CD4-positive, alpha-beta T cell treated with Interleukin-4 for 1 hour (primary cell): Measurements from ENCODE around the gene ALDOA.
"Not testable (repeated sequence)": the region's sequence is repeated elsewhere in the genome, so short reads cannot be mapped to it uniquely, and the experiment has no call there.

Source experiments
- DNase-seq, 2 donors: peaks; one replicate each; pipeline ENCODE4 v3.0.0-alpha.2; 2020 to 2022

Gene ALDOA

DNA sequence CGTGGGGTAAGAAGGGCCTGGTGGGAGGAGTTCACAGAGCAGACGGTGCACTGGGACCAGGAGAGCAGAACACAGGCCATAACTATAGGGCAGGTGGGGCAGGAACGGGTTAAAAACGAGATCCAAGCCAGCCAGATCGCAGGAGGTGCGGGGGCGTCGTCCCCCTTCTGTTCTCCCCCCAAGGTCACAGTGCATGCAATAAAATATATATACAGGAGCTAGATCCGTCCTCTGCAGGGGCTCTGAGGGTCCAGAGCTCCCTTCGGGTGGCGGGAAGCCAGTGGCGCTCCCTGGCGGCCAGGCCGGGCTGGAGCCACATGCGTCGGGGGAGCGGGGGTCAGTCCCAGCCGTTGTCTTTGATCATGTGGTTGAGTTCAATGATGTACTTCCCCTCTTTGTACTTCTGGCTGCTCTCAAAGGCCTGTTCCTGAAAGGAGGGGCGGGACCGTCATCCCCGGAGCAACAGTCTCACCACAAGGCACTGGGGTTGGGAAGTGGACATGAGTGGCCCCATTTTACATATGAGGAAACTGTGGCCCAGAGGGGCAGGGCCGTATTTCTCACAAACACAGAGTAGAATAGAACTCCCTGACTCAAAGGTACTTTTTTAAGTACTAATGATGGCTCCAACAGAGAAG lies 26.9 kb downstream of the ALDOA start:
- DNase-seq, result peak; percentile 82 to 90

DNA sequence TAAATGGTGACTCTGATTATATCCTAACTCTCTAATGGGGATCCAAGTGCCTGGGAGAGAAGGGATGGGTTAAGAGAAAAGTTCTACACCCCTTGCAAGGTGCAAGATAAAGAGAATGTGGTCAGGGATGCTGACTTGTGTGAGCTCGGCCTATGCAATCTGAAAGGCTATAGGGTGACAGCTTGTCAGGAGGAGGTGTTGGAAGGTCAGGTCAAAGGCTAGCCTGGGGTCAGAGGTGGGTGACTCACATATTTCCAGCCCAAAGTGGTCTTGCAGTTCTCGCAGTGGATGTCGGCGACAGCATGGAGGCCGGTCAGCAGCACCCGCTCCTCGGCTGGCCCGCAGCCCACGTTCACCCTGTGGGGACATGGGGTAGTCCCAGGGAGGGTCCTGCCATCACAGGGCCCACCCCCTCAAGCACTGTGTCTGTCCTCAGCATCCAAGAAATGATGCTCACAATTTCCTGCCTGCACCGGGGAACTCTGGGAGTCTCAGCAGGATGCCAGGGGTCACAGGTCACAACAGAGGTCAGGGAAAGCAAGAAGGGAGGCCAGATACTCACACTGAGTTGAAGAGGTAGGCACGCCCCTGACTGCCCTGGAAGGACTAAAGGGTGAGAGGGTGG lies 29.1 kb downstream of the ALDOA start:
- no peak for DNase-seq

DNA sequence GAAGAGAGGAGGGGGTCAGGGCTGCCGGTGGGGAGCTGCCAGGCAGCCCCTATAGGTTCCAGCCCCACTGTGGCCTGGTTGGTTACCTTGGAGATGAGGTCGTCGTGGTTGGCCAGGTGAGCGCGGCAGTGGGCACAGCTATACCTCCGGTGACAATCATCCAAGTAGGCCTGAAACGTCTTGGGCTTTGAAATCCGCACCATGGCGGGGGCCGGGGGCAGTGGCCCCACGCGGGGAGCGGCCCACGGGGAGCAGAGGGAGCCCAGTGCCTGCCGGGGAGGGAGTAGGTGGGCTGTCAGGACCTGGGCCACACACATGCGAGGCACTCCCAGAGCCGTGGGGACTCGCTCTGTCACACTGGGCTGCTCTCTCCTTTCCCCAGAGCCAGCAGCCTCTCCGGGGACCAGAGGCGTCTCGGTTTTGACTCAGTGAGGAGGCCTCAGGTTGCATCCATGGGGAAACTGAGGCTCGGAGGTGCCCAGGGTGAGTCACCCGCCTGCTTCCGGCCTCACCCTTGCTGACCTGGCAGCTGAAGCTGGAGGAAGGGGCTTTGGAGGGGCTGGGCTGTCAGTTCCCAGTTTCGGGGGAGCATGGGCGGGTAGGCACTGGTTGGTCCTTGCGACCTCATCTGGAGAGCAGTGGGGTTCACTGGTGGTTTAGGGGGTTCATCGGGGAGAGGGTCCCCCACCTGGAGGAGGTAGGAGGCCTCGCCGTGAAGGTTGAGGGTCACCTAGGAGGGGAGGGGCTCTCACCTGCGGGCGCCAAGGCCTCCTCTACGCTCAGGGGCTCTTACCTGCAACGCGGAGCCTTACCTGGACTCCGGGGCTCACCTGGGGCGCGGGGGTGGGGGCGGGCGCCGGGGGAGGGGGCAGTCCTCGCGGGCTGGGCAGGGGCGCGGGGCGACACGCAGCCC lies 29.9 kb downstream of the ALDOA start:
- DNase-seq, result peak in 1 of 2 donors; percentile 14

DNA sequence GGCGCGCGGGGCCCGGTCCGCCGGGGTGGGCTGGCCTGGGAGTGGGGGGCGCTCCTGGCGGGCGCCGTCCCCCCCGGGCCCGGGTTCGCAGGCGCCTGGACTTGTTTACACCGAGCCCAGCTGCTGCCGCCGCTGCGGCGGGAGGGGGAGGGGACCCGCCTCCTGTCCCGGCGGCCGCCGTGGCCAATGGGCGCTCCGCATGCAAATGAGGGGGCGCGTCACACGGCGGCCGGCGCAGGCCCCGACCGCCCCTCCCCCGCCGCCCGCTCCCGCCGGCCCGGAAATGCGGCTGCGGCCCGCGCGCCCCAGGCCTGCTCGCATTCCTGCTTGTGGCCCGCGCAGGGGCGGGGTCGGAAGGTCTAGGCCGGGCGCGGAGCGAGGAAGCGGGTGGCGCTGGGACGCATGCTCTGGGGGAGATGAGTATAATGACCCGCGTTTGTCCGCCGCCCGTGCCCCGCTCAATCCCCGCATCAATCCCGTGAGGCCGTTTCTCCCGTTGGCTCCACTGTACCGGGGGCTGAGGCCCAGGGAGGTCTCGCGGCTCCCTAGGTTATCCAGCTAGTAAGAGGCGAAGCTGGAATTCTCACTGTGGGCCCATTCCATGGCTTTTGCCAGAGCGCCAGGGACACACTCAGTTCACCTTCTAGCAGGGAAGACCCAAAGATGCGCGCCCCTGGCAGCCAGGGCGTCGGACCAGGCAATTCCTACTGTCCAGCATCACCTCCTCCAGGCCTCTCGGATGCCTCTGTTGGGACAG lies 30.7 kb downstream of the ALDOA start, which contains the start of gene YPEL3:
YPEL3 (minus strand) TSS at position 109 of the 757 bp plus-strand sequence. CDS start 731 bp downstream, outside the sequence.
- DNase-seq, result peak; percentile 91

DNA sequence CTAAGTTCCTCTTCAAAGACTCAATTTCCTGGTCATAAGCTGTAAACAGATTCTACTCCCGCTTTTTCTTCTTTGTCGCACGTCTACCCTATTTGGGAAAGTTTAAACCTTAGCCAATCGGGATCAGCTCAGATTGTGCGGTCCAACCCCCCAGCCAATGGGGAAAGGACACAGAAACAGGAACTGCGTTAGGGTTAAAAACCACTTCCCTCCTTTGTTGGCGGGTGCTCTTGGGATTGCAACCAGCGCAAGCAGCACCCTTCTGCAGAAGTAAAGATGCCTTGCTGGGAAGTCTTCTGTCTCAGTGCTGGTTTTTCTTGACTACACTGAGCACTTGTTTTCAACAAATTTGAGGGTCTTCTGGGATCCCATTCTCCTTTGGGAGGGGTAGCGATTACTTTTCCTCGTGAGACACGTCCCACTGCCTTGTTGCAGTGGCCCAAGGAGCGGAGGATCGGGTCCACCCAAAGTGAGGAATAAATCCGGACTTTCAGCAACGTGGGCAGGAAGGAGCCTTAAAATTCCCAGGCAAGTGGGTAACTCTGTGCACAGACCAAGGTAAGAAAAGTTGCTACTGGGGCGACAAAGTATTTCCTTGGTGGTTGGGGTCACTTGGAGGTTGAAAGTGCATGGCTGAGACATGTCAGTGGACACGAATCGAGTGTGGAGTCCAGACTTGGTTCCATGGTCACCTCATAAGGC lies 31.5 kb downstream of the ALDOA start:
- peak; percentile 39 to 42 for DNase-seq

DNA sequence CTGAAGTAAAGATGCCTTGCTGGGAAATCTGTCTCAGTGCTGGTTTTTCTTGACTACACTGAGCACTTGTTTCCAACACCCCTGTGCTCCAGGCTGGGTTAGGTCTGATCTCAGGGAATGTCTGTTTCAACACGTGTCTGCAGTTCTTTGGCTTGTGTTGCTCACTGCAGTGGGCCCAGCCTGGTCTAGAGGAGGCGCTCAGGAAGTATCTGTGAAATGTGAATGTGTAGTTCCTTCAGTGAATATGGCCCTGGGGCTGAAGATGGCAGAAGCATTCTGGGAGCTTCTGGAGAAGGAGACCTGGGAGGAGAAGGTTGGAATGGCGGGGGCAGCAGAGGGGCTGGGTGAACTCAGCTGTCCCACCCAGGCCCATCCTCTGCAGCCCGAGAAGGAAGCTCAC lies 38.5 kb downstream of the ALDOA start:
- DNase-seq, result no peak

DNA sequence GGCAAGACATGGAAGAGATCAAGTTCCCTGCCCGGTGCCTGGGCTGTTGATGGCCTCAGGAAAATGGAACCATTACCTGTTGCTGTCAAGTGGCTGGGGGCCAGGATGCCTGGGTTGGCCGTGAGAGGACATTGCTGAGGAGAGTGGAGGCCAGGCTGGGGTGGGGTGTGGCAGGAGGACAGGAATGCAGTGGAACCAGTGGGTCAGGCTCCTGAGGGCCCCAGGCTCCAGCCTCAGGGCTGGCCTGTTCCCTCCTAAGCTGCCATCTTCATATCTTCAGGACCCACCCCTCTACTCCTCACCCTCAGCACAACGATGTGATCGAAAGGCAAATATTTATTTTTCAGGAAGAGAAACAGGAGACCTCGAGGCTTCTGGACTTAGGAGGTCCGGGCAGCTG lies 38.9 kb downstream of the ALDOA start:
- DNase-seq, result no peak

DNA sequence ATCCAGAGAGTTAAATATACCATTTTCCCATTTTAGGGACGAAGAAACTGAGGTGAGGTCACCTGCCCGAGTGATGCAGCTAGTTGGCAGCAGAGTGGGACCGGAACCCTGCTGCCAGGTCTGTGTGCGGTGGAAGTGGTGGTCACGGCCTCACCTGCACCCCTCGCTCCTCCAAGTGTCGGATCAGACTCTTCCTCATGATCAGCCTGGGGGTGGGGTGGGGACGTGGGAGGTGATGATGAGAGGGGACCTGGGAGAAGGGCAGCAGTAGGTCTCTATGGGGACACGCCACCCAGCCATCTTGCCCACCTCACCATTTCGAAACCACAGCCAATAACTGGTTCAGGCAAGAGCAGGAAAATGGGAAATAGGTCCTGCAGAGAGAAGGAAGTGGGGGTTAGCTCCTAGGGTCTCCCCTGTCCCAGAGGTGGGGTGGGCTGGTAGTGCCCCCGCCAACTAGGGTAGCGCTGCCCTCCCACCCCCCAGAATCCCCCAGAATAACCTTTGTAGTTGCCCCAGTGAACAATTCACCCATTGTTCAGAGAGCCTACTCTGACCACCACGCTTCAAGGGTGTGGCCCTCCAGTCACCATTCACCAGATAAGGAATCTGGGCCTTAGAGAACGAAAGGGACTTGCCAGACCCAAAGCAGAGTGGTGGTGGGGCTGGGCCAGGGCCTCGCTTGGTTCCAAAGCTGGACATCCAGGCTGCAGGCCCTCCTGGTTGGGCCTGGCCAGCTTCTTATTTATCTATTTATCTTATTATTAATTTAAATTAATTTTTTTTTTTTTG lies 42.7 kb downstream of the ALDOA start:
- no peak for DNase-seq

DNA sequence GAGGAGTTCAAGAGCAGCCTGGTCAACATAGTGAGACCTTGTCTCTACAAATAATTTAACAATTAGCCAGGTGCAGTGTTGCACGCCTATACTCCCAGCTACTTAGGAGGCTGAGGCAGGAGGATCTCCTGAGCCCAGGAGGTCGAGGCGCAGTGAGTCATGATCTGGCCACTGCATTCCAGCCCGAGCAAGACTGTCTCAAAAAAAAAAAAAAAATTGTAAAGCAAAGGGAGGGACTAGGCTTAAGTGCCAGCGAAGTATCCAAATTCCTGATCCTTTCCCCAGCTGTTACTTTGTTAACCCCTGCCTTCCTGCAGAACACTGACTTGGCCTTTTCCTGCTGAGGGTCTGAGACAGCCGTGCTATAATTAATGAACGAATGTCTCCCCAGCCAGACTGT lies 45.1 kb downstream of the ALDOA start:
- no peak for DNase-seq

DNA sequence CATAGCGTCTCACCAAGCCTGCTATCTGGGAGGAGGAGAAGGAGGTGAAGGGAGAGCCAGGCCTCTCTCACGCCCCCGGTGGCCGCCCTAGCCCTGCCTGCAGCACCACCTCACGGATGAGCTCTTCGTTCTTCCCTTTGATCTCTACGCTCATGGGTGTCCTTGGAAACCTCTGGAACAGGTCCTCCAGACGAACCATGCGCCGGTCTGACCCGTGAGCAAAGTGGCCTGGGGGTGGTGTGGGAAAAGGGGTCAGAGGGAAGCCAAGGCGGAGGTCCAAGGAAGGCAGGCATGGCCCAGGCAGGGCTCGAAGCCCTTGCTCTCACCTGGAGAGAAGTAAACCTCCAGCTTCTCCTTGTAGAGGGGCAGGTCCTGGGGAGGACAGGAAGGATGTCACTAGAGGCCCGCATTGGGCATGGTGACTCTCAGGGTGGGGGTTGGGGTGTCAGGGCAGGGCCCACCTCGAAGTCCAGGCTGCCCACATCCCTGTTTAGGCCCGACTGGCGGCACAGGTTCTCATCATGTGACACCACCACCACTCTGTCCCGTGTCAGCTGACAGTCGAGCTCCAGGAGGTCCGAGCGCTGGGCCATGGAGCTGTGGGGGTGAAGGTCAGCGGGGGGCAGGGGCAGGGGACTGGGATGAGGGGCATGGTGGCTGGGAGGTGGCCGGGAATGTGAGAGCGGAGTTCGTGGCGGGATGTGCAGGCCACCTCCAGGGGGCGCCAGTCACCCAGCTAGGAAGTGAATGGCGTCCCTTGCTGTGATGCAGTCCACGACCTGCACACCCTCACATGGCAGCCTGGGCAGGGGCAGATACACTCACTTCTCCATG lies 46.9 kb downstream of the ALDOA start:
- peak; percentile 48 to 52 for DNase-seq

DNA sequence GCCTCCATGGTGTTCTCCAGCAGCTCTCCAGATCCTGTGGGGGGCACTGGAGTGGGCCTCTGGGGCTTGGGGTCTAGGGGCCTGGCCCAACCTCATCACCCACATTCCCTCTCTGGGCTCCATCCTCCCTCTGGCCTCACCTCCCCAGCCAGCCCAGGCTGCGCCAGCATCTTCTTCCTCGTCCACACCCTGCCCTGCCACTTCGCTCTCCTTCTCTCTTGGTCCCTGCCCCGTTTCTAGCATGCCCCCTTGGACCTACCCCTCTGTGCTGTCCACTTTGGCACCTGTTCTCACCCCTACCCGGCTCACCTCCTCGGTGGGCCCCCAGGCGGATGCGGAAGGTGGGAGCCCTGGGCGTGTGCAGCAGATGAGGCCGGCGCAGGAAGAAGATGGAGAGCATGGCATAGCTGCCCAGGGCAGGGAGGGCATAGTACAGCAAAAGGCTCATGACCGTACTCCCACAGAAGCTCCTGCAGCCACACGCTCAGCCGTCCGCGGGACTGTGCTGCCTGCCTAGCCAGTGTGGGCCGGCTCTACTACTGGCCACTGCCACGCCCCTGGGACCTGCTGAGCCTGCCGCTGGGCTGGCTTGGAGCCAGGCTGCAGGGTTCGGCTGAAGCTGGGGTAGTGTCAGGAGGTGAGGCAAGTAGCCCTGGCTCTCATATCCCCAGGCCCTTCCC lies 47.6 kb downstream of the ALDOA start, which contains the start of gene GDPD3:
GDPD3 (minus strand) TSS at position 507 of the 680 bp plus-strand sequence; CDS start at position 448, 59 bp downstream.
- no peak for DNase-seq

DNA sequence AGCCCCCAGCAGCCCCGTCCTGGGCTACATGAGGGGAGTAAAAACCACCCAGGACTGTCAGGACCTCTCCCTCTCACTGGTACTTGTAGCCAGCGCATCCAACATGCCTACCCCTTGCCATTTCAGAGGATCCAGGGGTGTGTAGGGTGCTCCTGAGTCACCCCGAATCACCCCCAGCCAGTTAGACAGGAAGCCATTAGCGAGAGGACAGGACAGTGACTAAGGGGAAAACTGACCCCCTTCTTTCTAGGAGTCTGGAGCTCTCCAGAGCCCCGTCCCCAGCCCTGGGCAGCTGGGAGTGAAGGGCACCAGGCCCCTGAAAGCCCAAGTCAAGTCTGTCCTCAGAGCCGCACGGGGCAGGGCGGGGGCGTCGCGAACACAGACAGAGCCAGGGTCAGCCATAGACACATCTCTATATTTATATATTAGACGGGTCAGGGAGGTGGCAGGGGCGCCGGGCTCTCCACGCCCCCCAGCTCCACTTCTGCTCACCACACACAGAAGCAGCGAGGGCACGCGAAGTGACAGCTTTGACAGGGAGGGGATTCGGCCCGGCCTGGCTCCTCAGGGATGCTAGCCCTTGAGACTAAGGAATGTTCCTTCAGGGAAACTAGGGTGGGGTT lies 48.3 kb downstream of the ALDOA start:
- no peak for DNase-seq

DNA sequence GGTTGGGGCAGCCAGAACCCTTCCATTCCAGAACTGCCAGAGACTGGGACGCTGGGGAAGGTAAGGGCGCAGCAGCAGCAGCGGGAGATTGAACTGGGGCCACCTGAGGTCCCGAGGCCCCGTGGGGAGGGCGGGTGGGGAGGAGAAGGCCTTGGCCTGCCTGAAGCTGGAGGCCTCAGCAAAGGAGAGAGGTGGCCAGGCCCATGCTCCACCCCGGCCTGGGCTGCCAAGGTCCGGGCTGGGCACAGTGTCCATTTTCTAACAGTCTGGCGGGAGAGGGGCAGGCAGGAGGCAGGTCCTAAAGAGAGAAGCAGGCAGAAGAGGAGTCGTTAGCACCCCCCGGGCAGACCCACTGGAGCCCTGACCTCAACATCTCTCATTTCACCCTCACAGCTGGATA lies 48.9 kb downstream of the ALDOA start:
- no peak for DNase-seq

DNA sequence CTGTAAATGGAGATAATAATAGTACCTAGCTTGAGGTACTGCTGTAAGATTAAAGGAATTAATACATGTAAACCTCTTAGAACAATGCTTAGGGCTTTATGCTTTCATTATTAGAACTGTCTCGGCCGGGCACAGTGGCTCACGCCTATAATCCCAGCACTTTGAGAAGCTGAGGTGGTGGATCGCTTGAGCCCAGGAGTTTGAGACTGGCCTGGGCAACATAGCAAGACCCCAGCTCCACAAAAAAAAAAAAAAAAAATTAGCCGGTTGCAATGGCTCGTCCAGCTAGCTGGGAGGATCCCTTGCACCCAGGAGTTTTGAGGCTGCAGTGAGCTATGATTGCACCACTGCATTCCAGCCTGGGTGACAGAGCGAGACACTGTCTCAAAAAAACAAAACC lies 49.3 kb downstream of the ALDOA start:
- not testable (repeated sequence) for DNase-seq

DNA sequence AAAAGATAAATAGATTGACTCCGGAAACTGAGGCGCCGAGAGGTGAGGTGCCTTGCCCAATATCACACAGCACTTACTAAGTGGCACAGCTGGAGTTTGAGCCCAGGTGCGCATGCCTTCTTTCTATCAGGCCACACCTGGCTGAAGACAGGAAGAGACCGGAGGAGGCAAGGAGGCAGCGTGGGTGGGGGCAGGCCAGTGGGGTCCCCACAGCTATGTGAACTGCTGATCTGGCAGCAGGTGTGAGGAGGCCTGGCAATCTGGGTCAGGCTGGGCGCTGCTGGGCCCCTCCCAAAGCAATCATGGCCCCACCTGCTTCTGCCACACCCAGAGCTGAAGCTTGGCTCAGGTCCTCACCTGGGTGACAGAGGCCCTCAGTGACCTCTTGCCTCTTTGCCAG lies 49.7 kb downstream of the ALDOA start:
- DNase-seq, result peak in 1 of 2 donors; percentile 31

DNA sequence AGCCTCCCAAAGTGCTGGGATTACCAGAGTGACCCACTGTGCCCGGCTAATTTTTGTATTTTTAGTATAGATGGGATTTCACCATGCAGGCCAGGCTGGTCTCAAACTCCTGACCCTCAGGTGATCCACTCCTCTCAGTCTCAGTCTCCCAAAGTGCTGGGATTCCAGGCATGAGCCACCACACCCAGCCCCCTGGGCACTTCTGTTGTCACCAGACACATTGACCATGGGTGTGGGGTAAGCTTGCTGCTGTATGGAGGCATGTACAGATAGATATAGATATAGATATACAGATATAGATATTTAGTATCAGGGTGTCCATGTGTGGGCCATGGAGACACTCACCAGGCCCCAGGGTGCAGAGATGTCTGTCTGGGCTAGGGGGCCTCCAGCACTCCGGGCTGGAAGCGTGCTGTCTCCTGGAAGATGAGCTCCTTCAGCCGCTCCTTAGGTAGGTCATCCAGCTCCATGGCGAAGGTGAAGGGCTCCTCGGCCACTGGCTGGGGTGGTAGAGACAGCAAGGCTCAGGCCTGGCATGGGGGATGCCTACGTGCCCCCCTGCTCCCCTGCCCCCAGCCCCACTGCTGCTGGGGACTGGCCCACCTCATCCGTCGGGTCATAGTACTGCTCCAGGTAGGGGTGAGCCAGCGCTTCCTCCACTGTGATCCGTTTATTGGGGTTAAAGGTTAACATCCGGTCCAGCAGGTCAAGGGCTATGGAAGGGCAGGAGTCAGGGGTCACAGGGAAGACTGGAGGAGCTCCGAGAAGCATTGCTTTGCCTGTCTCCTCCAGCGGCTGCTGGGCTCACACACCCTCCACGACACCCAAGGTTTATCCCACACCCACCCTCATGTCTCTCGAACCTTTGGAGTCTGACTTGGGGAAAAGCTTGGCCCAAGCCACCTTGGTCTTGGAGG lies 51.0 kb downstream of the ALDOA start:
- no peak for DNase-seq

DNA sequence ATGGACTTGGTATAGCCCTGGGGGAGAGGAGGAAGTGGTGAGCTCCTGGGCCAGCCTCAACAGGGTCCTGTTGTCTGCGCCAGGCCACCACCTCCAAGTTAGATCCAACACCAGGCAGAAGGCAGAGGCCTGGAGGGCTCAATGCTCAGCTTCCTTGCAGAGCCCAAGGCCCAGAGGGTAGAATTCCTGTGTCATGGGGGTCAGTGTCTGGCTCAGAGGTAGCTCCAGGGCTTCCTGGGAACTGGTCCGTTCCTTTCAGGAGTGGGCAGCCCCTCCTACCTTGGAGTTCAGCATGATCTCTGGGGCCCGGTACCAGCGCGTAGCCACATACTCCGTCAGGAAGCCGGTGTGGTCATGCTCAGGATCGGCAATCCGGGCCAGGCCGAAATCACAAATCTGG lies 52.2 kb downstream of the ALDOA start:
- no peak for DNase-seq

DNA sequence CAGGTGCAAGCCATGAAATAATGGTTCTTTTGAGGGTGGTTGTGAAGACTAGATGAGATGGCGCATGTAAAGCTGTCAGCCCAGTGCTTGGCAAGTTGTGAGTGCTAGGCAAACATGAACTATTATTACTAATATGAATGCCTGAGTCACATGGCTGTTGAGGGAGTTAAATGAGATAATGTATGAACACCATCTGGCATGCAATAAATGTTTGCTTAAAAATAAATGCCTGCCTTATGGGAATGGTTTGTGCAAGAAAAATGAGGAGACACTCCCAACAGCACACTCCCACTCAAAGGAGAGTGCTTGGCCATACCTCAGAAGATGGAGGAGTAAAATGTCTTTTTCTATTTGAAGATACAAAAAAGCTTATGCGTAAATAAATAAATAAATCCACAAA lies 53.9 kb downstream of the ALDOA start:
- DNase-seq, result no peak
